Superior temporal gyrus (tissue), 1 donor: ENCODE measurements around the gene SSX2IP.
"Not testable (repeated sequence)": the region's sequence is repeated elsewhere in the genome, so short reads cannot be mapped to it uniquely, and the experiment has no call there.

Experiments
- DNase-seq: peaks from one replicate; pipeline ENCODE4 v3.0.0-alpha.2; 2016; ENCODE audit errors: extremely low spot score

SSX2IP gene

DNA sequence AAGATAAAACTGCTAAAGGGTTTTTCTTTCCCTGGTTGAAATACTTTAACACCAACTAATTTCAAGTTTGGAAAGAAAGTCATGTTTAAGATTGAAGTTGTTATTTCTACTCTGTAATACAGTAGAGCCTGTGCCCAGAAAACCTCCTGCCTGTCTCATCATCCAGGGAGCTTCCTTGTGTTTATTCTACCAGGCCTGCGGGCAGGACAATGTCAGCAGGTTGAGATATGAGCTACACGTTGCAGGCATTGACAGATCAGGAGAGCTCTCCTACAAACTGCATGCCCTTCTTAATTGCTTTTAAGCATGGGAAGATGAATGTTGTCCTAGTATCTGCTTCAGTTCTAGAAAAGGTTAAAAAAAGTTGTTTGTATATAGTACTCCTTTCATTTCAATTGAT is 72.9 kb downstream of the SSX2IP start:
- no peak for DNase-seq

DNA sequence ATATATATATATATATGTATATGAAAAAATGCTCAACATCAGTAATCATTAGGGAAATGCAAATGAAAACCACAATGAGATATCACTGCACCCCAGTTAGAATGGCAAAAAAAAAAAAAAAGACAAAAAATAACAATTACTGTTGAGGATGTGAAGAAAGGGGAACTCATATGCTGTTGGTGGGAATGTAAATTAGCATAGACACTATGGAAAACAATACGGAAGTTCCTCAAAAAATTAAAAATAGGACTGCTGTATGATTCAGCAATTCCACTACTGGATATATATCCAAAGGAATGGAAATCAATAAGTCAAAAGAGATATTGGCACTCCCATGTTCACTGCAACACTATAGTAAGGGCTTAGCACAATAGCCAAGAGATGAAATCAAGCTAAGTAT is 74.5 kb downstream of the SSX2IP start:
- DNase-seq, result no peak

DNA sequence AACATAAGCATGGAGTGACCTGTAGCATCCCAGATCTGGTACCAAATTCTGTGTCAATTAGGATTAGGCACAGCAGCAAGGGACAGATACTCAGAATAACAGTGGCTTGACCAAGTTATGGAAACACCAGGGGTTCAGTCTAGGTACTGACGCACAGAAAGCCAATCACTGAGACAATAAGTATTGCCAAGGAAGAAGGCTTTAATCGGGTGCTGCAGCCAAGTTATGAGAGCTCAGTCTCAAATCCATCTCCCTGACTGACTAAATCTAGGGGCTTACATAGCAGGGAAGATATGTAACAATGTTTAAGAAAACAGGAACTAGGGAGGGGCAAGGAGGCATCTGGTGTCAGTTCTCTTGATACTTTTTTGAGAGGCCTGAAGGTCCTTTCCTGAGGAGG is 76.4 kb downstream of the SSX2IP start:
- no peak for DNase-seq

DNA sequence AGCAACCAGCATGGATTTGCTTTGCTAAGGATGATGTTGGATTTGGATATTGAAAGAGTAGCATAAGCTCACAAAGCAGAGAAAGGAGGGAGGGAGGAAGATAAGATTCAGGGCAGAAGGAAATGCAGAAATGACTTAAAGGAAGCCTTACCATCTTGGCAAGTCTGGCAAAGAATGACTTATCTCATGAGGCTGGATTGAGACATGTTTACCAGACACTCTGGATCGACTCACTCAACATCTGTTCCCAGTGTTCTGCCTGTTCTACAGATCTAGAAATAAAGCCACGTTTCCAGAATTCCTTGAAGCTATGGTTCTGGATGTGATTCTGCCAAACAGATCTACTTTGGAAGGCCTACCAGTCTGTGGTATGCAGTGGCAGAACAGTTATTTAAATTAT is 77.2 kb downstream of the SSX2IP start:
- DNase-seq, result peak; percentile 61

DNA sequence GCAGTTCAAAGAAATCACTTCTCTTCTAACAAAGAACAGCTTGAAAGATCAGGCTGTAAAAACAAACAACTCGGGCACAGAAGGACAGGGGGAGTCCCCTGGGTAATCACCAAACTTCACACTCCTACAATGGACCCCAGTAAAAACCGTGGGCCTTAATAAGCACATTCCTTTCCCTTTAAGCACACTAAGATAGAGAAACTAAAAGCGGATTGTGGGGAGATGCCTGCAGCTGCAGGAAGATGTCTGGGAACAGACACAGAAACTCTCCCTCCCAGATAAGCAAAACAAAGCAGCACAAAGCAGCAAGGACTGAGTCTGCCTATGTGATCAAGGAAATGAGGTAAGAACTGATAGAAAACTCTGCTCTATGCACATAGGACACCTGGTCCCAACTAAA is 78.5 kb downstream of the SSX2IP start:
- no peak for DNase-seq

DNA sequence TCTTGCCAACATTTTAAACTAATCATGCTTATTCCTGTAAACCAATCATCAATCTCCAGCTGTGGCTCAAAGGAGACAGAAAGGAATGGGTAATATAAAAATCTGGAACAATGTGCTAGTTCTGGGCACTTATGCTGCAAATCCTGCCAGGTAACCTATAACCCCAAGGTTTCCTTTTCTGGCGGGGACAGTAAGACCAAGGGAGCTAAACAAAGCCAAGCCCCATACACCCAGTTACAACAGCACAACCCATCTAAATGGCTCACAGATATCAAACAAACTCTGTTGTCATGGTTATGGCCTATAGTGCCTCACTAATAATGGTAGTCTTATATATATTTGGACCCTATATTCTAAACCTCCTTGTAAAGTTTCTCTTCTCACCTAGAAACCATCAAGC is 79.2 kb downstream of the SSX2IP start:
- no peak for DNase-seq

DNA sequence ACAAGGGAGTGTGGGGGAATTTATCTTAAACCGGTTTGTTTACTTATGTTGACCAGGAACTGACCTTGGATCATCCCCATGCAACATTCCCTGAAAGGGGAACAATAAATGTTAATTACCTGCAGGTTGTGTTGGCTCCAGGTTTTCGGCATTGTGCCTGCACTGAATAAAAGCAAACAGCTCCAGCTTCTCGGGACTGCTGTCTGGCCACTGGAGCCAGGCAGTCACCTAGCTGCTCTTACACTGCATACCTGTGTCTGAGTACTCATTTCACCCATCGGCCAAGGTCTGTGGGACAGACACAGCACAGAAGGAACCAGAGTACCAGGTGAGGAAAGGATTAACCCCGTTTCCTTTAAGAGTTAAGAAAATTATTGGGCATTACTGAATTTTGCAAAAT is 83.3 kb downstream of the SSX2IP start:
- DNase-seq, result no peak

DNA sequence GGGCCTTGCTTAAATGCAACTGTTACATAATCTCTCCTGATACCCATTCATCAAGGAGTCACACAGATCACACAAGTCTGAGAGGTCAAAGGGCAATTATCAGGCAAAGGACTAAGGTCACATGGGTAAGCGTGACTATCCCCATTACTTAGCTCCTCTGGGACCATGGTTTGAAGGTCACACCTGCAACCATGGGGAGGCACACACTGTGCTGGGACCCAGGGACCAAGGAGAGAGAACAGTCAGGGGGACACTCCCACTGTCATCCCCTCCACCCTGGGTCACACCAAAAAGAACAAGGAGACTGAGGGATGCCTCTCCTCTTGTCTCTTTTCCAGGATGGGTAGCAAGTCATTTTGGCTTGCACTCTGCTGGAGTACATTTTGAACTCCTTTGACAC is 85.1 kb downstream of the SSX2IP start:
- DNase-seq, result no peak

DNA sequence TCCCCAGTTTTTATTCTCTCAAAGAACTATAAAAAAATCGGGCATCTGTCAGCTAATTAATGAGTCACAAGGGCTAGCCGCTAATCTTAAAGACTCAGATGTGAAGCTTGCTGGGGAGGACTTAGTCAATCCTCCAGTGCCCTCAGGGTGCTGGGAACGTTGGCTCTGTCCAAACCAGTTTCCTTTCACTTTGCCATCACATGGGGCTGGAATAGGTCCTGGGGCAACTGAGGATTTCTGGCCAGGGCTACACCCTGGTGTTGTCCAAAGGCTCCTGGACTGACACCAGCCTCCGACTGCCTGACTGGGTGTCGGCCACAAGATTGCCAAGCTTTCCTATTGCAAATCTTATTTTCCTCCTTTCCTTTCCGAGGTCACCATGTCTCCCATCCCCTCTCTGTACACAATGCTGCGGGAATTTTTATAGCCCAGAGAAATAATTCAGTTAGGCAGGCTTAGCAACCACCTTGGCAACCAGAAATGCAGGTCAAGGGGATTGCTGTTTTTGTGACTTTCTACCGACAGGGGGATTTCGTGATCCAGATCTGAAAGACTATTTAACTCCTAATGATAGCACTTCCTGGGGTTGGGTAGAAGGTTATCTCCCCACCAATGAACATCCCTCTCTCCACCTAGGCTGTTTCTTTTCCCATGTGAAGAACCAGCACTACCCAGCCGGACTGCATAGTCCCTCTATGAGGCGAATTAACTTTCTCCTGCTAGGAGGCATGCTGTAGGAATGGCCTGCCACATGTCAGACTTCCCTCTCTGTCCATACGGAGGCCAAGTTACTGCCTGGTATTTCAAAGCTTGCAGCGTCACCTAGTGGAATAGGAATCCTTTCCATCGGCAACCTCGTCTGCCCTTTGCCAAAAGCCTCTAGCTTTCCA is 86.1 kb downstream of the SSX2IP start:
- DNase-seq, result no peak

DNA sequence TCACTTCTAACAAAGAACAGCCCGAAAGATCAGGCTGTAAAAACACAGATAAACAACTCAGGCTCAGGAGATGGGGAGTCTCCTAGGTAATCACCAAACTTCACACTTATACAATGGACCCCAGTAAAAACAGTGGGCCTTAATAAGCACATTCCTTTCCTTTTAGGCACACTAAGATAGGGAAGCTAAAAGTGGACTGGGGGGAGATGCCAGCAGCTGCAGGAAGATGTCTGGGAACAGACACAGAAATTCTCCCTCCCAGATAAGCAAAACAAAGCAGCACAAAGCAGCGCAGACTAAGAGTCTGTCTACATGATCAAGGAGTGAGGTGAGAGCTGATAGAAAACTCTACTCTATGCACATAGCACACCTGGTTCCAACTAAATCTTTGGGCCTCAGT is 87.0 kb downstream of the SSX2IP start:
- no peak for DNase-seq

DNA sequence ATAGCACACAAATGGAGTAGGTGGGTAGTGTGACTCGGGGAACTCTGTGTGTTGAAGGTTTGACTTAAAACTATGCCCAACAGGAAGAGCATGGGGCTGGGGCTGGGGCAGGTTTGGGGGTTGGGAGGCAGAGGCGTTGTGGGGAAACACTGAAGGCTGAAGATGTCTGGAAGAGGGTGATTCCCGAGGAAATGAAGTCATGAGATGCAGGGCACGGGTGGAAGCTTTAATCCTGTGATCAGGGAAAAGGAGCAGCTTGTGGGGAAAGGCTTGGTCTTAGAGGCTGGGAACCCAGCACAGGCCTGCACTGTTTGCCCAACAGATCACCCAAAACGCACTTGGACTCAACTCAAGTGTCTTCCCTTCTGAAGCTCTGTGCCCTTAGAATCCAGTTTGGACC is 89.5 kb downstream of the SSX2IP start:
- no peak for DNase-seq

DNA sequence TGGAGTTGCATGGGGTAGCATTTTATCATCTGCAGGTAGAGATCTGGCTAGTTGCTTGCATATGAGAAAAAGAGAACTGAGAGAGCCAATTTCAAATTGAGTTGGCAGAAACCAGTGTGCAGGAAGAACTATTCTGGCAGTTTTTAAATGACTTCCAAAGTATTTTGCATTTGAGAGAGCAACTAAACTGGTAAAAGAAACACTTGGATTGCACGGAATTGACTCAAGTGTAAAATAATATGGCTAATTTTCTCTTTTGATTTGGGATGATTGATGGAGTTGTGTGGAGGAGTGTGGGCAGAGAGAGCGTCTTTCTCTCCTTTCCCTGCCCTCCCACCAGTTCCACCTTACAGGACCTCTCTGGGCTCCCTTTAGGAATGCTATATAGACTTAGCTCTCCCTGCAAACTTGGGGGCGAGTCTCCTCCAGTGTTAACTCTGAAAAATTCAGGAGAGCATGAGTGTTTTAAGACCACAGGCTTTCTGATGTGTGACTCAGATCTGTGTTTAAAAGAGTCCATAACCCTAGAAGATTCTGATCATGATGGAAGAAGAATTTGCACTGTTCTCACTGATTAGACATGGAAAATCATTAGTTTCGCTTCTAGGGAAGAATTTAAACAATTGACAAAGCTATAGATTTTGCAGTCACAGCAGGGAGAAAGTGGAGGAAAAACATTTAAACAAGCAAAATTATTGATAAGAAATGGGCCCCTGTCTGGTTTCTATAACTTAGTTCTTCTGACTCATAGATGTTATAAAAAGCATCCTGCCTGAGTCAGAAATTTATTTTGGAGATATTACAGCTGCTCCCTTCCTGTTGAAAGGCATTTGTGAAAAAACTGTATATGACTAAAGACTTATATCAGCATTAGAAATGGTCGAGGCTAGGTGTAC is 91.2 kb downstream of the SSX2IP start:
- peak; percentile 64 for DNase-seq

DNA sequence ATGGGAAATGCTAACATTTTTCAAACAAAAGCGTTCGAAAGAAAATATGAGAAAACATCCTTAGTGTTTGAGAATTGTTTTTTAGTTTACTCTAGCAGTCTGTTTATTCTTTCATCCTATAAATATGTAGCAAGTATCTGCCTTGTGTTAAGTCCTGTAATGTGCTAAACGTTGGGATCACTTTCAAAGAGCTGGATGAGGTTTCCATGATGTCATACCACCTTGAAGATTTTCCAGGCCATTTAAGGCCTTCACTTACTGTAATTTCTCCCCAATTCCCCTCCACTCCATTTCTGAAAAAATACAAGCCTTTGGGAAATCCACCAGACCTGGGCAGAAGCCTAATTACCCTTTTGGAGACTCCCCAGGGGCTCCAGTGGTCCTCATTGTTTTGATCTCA is 91.8 kb downstream of the SSX2IP start:
- no peak for DNase-seq

DNA sequence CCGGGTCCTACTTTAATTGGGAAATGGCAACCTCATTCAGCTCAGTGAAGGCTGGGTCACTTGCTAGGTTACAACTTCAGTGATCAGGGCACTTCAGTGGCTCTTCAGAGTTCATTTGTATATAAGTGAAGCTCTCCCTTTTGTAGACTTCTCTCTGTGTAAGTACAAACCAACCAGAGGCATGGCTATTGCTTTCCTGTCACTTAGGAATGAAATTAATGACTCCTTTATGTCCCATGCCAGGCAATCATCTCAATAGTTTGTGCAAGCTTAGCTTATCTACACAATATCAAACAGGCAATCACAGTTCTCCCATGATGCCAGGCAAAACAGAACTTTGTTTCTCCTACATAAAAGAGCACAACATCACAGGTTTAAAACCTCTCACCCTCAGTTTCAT is 93.2 kb downstream of the SSX2IP start:
- DNase-seq, result no peak

DNA sequence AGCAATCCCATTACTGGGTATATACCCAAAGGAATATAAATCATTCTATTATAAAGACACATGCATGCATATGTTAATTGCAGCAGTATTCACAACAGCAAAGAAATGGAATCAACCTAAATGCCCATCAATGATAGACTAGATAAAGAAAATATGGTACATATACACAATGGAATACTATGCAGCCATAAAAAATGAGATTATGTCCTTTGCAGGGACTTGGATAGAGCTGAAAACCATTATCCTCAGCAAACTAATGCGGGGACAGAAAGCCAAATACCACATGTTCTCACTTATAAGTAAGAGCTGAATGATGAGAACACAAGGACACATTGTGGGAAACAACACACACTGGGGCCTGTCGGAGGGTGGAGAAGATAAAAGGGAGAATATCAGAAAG is 95.3 kb downstream of the SSX2IP start:
- not testable (repeated sequence) for DNase-seq
